Right hindlimb (tissue), 1 donor: ENCODE data around the gene CHMP6.
A peak's percentile ranks its signal among the peaks of the same experiment; 100 is the strongest.
"Not testable (repeated sequence)": the region's sequence is repeated elsewhere in the genome, so short reads cannot be mapped to it uniquely, and the experiment has no call there.

Experiments
- DNase-seq: peaks from one replicate; pipeline ENCODE4 v3.0.0-alpha.2; 2018

CHMP6 gene

GRCh38 chr17:81016575-81016974, 24.9 kb downstream of the CHMP6 start:
- DNase-seq: no peak

GRCh38 chr17:81017330-81017729, 25.7 kb downstream of the CHMP6 start:
- DNase-seq: not testable (repeated sequence)

GRCh38 chr17:81018044-81018802, 26.6 kb downstream of the CHMP6 start:
- peak; percentile 71 for DNase-seq

GRCh38 chr17:81019563-81020442, 28.2 kb downstream of the CHMP6 start:
- peak; percentile 14 for DNase-seq

- no peak for DNase-seq
Observed at GRCh38 chr17:81020443-81020766, 28.8 kb downstream of the CHMP6 start.

GRCh38 chr17:81020767-81021497, 29.3 kb downstream of the CHMP6 start:
- DNase-seq: peak; percentile 86

GRCh38 chr17:81021531-81022343, 30.1 kb downstream of the CHMP6 start:
- no peak for DNase-seq

- DNase-seq: peak; percentile 55
Observed at GRCh38 chr17:81022344-81022676, 30.7 kb downstream of the CHMP6 start.

GRCh38 chr17:81025065-81025740, 33.6 kb downstream of the CHMP6 start:
- peak; percentile 79 for DNase-seq

- peak; percentile 89 for DNase-seq
Observed at GRCh38 chr17:81025741-81026129, 34.1 kb downstream of the CHMP6 start.

GRCh38 chr17:81026266-81027036, 34.8 kb downstream of the CHMP6 start:
- DNase-seq: no peak

GRCh38 chr17:81027038-81027437, 35.4 kb downstream of the CHMP6 start:
- DNase-seq: no peak

GRCh38 chr17:81027591-81028505, 36.2 kb downstream of the CHMP6 start:
- DNase-seq: no peak

- DNase-seq: no peak
Observed at GRCh38 chr17:81028506-81028858, 36.8 kb downstream of the CHMP6 start.

GRCh38 chr17:81029859-81030258, 38.2 kb downstream of the CHMP6 start:
- no peak for DNase-seq

- DNase-seq: not testable (repeated sequence)
Observed at GRCh38 chr17:81030312-81030711, 38.7 kb downstream of the CHMP6 start.

GRCh38 chr17:81030741-81031565, 39.3 kb downstream of the CHMP6 start:
- no peak for DNase-seq

- no peak for DNase-seq
Observed at GRCh38 chr17:81031566-81032550, 40.2 kb downstream of the CHMP6 start.
